ENCODE measurements around the gene RGS5.
A peak's percentile ranks its signal among the peaks of the same experiment; 100 is the strongest.
"Not testable (repeated sequence)": the region's sequence is repeated elsewhere in the genome, so short reads cannot be mapped to it uniquely, and the experiment has no call there.

RGS5 gene, protein sequence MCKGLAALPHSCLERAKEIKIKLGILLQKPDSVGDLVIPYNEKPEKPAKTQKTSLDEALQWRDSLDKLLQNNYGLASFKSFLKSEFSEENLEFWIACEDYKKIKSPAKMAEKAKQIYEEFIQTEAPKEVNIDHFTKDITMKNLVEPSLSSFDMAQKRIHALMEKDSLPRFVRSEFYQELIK

GRCh38 chr1:163202833-163203451, at the start of gene RGS5:
Gene RGS5 (minus strand): TSS chr1:163202916. CDS start chr1:163202835, 81 bp downstream.
- TF ChIP-seq, protein P1, sequence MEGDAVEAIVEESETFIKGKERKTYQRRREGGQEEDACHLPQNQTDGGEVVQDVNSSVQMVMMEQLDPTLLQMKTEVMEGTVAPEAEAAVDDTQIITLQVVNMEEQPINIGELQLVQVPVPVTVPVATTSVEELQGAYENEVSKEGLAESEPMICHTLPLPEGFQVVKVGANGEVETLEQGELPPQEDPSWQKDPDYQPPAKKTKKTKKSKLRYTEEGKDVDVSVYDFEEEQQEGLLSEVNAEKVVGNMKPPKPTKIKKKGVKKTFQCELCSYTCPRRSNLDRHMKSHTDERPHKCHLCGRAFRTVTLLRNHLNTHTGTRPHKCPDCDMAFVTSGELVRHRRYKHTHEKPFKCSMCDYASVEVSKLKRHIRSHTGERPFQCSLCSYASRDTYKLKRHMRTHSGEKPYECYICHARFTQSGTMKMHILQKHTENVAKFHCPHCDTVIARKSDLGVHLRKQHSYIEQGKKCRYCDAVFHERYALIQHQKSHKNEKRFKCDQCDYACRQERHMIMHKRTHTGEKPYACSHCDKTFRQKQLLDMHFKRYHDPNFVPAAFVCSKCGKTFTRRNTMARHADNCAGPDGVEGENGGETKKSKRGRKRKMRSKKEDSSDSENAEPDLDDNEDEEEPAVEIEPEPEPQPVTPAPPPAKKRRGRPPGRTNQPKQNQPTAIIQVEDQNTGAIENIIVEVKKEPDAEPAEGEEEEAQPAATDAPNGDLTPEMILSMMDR (IDR thresholded peaks at IDR 0.05; ENCODE audit: low read length, missing control alignments), result no peak
- no peak within 1 kb of the TSS for H3K4me3 ChIP-seq (replicated peaks; ENCODE audit: low read depth, low read length)
- peak; percentile 62 for DNase-seq (ENCODE audit: low read depth)

DNA sequence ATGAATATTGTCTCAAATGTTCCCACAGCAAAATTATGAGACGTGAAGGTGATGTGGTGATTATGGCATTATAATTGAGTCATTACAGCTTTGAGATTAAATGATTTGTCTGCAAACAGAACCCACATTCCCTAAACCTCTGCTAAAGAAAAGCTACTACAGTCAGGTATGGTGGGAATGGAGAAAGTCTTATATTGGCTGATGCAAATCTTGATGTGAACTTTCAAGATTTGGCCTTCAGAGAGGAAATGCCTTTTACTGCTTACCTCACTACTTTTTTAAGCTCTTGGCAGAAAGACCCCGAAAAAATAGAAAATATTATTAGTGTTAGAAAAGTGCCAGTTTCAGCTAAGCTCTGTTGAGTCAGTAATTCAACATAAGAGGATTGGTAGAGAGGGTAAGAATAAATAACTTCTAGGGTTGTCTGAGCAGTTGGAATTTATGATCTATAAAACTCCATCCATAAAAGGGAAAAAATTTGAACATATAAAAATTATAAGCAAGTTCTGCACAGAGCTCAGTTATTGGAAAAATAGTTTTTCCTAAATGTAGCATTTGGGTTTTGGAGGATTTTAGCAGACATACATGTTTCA, 47.8 kb upstream of the RGS5 start:
- DNase-seq (ENCODE audit: low read depth), result no peak
- H3K4me3 ChIP-seq (replicated peaks; ENCODE audit: low read depth, low read length), result no peak overlapping the region
- TF ChIP-seq, protein P1 (IDR thresholded peaks at IDR 0.05; ENCODE audit: low read length, missing control alignments), result no peak

DNA sequence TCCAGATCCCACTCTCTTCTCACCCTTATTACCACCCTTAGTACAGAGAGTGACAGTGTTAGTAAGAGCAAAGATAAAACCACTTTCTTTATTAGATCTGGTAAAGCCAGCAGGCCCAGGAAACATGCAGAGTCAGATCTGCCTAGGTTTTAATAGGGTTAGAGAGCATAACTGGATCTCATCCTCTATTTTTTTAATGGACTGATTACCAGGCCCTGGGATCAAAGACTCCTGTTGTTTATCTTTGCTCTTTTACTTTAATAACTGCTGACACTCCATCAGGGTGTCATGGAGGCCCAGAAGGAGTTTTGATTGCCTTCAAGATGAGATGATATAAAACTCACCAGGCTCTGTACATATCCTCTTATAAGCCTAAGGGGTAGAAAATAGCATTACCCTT, 45.3 kb upstream of the RGS5 start:
- TF ChIP-seq, protein P1 (IDR thresholded peaks at IDR 0.05; ENCODE audit: low read length, missing control alignments), result no peak
- H3K4me3 ChIP-seq (replicated peaks; ENCODE audit: low read depth, low read length), result no peak overlapping the region
- DNase-seq (ENCODE audit: low read depth), result no peak

GRCh38 chr1:163244648-163245047, 41.9 kb upstream of the RGS5 start:
- DNase-seq (ENCODE audit: low read depth); H3K4me3 ChIP-seq (replicated peaks; ENCODE audit: low read depth, low read length): not testable (repeated sequence)

GRCh38 chr1:163241746-163242145, 39.0 kb upstream of the RGS5 start:
- no peak overlapping the region for H3K4me3 ChIP-seq (replicated peaks; ENCODE audit: low read depth, low read length)
- TF ChIP-seq, protein P1 (IDR thresholded peaks at IDR 0.05; ENCODE audit: low read length, missing control alignments), result no peak
- no peak for DNase-seq (ENCODE audit: low read depth)

- TF ChIP-seq, protein P1 (IDR thresholded peaks at IDR 0.05; ENCODE audit: low read length, missing control alignments), result no peak
- DNase-seq (ENCODE audit: low read depth), result no peak
- no peak overlapping the region for H3K4me3 ChIP-seq (replicated peaks; ENCODE audit: low read depth, low read length)
These were observed 38.0 kb upstream of the RGS5 start for GRCh38 chr1:163240705-163241104.

GRCh38 chr1:163233643-163234042, 30.9 kb upstream of the RGS5 start:
- not testable (repeated sequence) for DNase-seq (ENCODE audit: low read depth); H3K4me3 ChIP-seq (replicated peaks; ENCODE audit: low read depth, low read length)

- TF ChIP-seq, protein P1 (IDR thresholded peaks at IDR 0.05; ENCODE audit: low read length, missing control alignments), result no peak
- no peak overlapping the region for H3K4me3 ChIP-seq (replicated peaks; ENCODE audit: low read depth, low read length)
- peak; percentile 79 for DNase-seq (ENCODE audit: low read depth)
These were observed 28.7 kb upstream of the RGS5 start for GRCh38 chr1:163231385-163231784.
